H9 (cell line): ENCODE measurements around the gene FGF22. TPM values are rescaled to one million over a fixed set of nuclear protein-coding genes. Genes with fewer than 3 reads are reported as not detected.

ENCODE experiments used
- DNase-seq: peaks from one replicate; pipeline ENCODE4 v3.0.0-alpha.2; 2017
- H2AFZ ChIP-seq: one replicate; pipeline ENCODE4 v1.6.1; 2013; ENCODE audit warnings: mild to moderate bottlenecking, low read length, control low read depth, moderate library complexity
- H2AK5ac ChIP-seq: 2 replicates; pipeline ENCODE4 v1.6.1; 2013; ENCODE audit warnings: low read length, control low read depth, mixed read lengths; ENCODE audit not compliant: insufficient read length
- H2BK120ac ChIP-seq: one replicate; pipeline ENCODE4 v1.6.1; 2013; ENCODE audit warnings: low read depth, mild to moderate bottlenecking, low read length, control low read depth, inconsistent platforms; ENCODE audit not compliant: poor library complexity, severe bottlenecking
- H2BK12ac ChIP-seq: 2 replicates; pipeline ENCODE4 v1.6.1; 2013; ENCODE audit warnings: low read length, control low read depth, mixed read lengths, low read depth; ENCODE audit not compliant: insufficient read length
- H2BK15ac ChIP-seq: 2 replicates; pipeline ENCODE4 v1.6.1; 2013; ENCODE audit warnings: low read depth, low read length, control low read depth
- H2BK20ac ChIP-seq: one replicate; pipeline ENCODE4 v1.6.1; 2013; ENCODE audit warnings: low read depth, mild to moderate bottlenecking, low read length, control low read depth, inconsistent platforms; ENCODE audit not compliant: poor library complexity, severe bottlenecking
- H2BK5ac ChIP-seq: 2 replicates; pipeline ENCODE4 v1.6.1; 2013; ENCODE audit warnings: low read length, control low read depth, mixed read lengths; ENCODE audit not compliant: insufficient read length
- H3K14ac ChIP-seq: 2 replicates; pipeline ENCODE4 v1.6.1; 2013; ENCODE audit warnings: low read length, control low read depth; ENCODE audit not compliant: insufficient read depth
- H3K18ac ChIP-seq: 2 replicates; pipeline ENCODE4 v1.6.1; 2013; ENCODE audit warnings: low read depth, mild to moderate bottlenecking, mixed read lengths, low read length, control low read depth; ENCODE audit not compliant: insufficient read length
- H3K23ac ChIP-seq: 2 replicates; pipeline ENCODE4 v1.6.1; 2013; ENCODE audit warnings: low read length, control low read depth, mixed read lengths, low read depth; ENCODE audit not compliant: insufficient read length
- H3K23me2 ChIP-seq: 2 replicates; pipeline ENCODE4 v1.6.1; 2013; ENCODE audit warnings: low read depth, mild to moderate bottlenecking, mixed read lengths, low read length, control low read depth; ENCODE audit not compliant: insufficient read length, poor library complexity, severe bottlenecking
- H3K27ac ChIP-seq: 2 replicates; pipeline ENCODE4 v1.5.1; 2013; ENCODE audit warnings: low read length, control low read depth, mixed read lengths, low read depth; ENCODE audit not compliant: insufficient read length
- H3K27me3 ChIP-seq: 2 replicates; pipeline ENCODE4 v1.6.1; 2013; ENCODE audit warnings: low read length, control low read depth, inconsistent platforms; ENCODE audit not compliant: insufficient read depth
- H3K4ac ChIP-seq: 2 replicates; pipeline ENCODE4 v1.6.1; 2013; ENCODE audit warnings: low read depth, mild to moderate bottlenecking, control low read depth, inconsistent platforms, low read length, moderate library complexity
- H3K4me1 ChIP-seq: 2 replicates; pipeline ENCODE4 v1.6.1; 2013; ENCODE audit warnings: low read length, control low read depth, inconsistent platforms; ENCODE audit not compliant: insufficient read depth
- H3K4me2 ChIP-seq: 2 replicates; pipeline ENCODE4 v1.6.1; 2013; ENCODE audit warnings: low read length, control low read depth, mixed read lengths; ENCODE audit not compliant: insufficient read length, insufficient read depth
- H3K56ac ChIP-seq: 2 replicates; pipeline ENCODE4 v1.6.1; 2013; ENCODE audit warnings: low read depth, mild to moderate bottlenecking, mixed read lengths, low read length, control low read depth; ENCODE audit not compliant: insufficient read length
- H3K79me1 ChIP-seq: 2 replicates; pipeline ENCODE4 v1.6.1; 2013; ENCODE audit warnings: low read depth, mild to moderate bottlenecking, moderate library complexity, low read length, control low read depth, inconsistent platforms; ENCODE audit not compliant: insufficient read depth, poor library complexity, severe bottlenecking
- H3K79me2 ChIP-seq: 2 replicates; pipeline ENCODE4 v1.6.1; 2013; ENCODE audit warnings: low read length, control low read depth, inconsistent platforms; ENCODE audit not compliant: insufficient read depth
- H3K9ac ChIP-seq: 2 replicates; pipeline ENCODE4 v1.6.1; 2013; ENCODE audit warnings: low read length, control low read depth, mixed read lengths; ENCODE audit not compliant: insufficient read length; ENCODE audit errors: extremely low read depth
- H3K9me3 ChIP-seq: one replicate; pipeline ENCODE4 v1.6.1; 2013; ENCODE audit warnings: low read depth, low read length, inconsistent platforms; ENCODE audit not compliant: control insufficient read depth
- H3T11ph ChIP-seq: one replicate; pipeline ENCODE4 v1.6.1; 2013; ENCODE audit warnings: mild to moderate bottlenecking, low read length, control low read depth, inconsistent platforms
- H4K20me1 ChIP-seq: one replicate; pipeline ENCODE4 v1.6.1; 2013; ENCODE audit not compliant: control insufficient read depth, insufficient read length, insufficient read depth
- H4K5ac ChIP-seq: 2 replicates; pipeline ENCODE4 v1.6.1; 2013; ENCODE audit warnings: low read depth, mild to moderate bottlenecking, mixed read lengths, low read length, control low read depth; ENCODE audit not compliant: insufficient read length
- H4K8ac ChIP-seq: replicated peaks from 2 replicates; pipeline ENCODE4 v1.6.1; 2013; ENCODE audit warnings: low read length, control low read depth, mixed read lengths, low read depth; ENCODE audit not compliant: insufficient read length
- H4K91ac ChIP-seq: 2 replicates; pipeline ENCODE4 v1.6.1; 2013; ENCODE audit warnings: low read depth, mild to moderate bottlenecking, moderate library complexity, mixed read lengths, low read length, control low read depth; ENCODE audit not compliant: insufficient read length
- H3K27ac Mint-ChIP-seq, 3 experiments: 2 replicates in 2 of 3; 3 replicates in 1 of 3; pipeline ENCODE4 v1.8.0; 2020 to 2021; ENCODE audit warnings: mixed read lengths in 3 of 3, mild to moderate bottlenecking in 1 of 3, moderate library complexity in 1 of 3
- H3K27me3 Mint-ChIP-seq: 2 replicates; pipeline ENCODE4 v1.8.0; 2021; ENCODE audit warnings: low read depth, mild to moderate bottlenecking, moderate library complexity, mixed read lengths
- H3K36me3 Mint-ChIP-seq, 3 experiments: 2 replicates in 2 of 3; 3 replicates in 1 of 3; pipeline ENCODE4 v1.8.0; 2020 to 2021; ENCODE audit warnings: low read depth in 3 of 3, mixed read lengths in 3 of 3; ENCODE audit not compliant: insufficient read depth in 1 of 3
- H3K4me1 Mint-ChIP-seq, 2 experiments: 2 replicates each; pipeline ENCODE4 v1.8.0; 2020; ENCODE audit warnings: mixed read lengths in 2 of 2
- H3K4me3 Mint-ChIP-seq, 2 experiments: 2 replicates in 1 of 2; 3 replicates in 1 of 2; pipeline ENCODE4 v1.8.0; 2020 to 2021; ENCODE audit warnings: mild to moderate bottlenecking in 2 of 2, mixed read lengths in 2 of 2, moderate library complexity in 1 of 2
- H3K9me3 Mint-ChIP-seq, 2 experiments: 2 replicates in 1 of 2; 3 replicates in 1 of 2; pipeline ENCODE4 v1.8.0; 2020; ENCODE audit warnings: mild to moderate bottlenecking in 2 of 2, mixed read lengths in 2 of 2, moderate library complexity in 1 of 2
- CTCF ChIP-seq: fragments of 200-600 bp; sonication (generic); conservative IDR thresholded peaks from 3 replicates; pipeline ENCODE4 v1.8.0; 2021; ENCODE audit warnings: antibody characterized with exemption, mild to moderate bottlenecking
- WGBS: extraction: QIAGEN DNeasy Blood & Tissue Kit; methylation state at CpG from one replicate; pipeline ENCODE4 v1.1.7; 2013; ENCODE audit warnings: missing lambda C conversion rate, low lambda C conversion rate, mixed read lengths; ENCODE audit not compliant: insufficient read length; ENCODE audit errors: extremely low coverage; 5-methylcytosine and 5-hydroxymethylcytosine counted together
- total RNA-seq: library from RNA; stranded (reverse); gene quantifications from 2 replicates; pipeline ENCODE4 v1.2.1, GENCODE V29; 2021

Gene FGF22
- total RNA-seq, 1 experiment from 2014 or later, result 0.72 TPM

GRCh38 chr19:640161-640558, 481 bp downstream of the FGF22 start:
- H3K79me2 ChIP-seq, result no peaks in the 10 kb centered on the region

More at GRCh38 chr19:640161-640558, 481 bp downstream of the FGF22 start:
- peaks cover 4 to 5% of the 10 kb centered on the region in 2 experiments; a peak in 3 of 4 replicates for H3K4me1 Mint-ChIP-seq
- Histone ChIP-seq H3T11ph (no peak overlapping the region), H3K56ac (no peak overlapping the region), H4K91ac (no peak overlapping the region), H4K20me1 (no peaks in the 10 kb centered on the region), H3K27me3 (no peaks in the 10 kb centered on the region; the same call in 1 of the 2 replicates), H3K9ac (no peak overlapping the region), H3K4ac (no peak overlapping the region), H3K4me2 (peak overlapping the region; percentile 23), H3K23me2 (no peaks in the 10 kb centered on the region), H4K8ac (no peak overlapping the region), H2BK15ac (no peak overlapping the region), H2AFZ (no peak overlapping the region), H3K4me1 (no peaks in the 10 kb centered on the region), H2BK120ac (no peak overlapping the region), H2AK5ac (no peak overlapping the region), H3K27ac (no peak overlapping the region), H3K14ac (no peak overlapping the region), H3K18ac (no peak overlapping the region), H2BK5ac (no peak overlapping the region), H4K5ac (no peak overlapping the region), H3K9me3 (no peaks in the 10 kb centered on the region), H3K79me1 (no peaks in the 10 kb centered on the region), H2BK20ac (no peak overlapping the region), H2BK12ac (no peak overlapping the region), H3K23ac (no peak overlapping the region)
- peaks cover 3 to 4% (median 4%) of the 10 kb centered on the region in 3 experiments; a peak in 6 of 7 replicates for H3K36me3 Mint-ChIP-seq
- no peak overlapping the region for H3K27ac Mint-ChIP-seq
- peak overlapping the region; percentile 30 to 55; a peak in 4 of 5 replicates for H3K4me3 Mint-ChIP-seq
- 0 out of 5 replicates have a peak, but pooled peaks cover 0 to 3% of the 10 kb centered on the region in 2 experiments for H3K9me3 Mint-ChIP-seq
- TF ChIP-seq CTCF, result no peak
- peaks cover 29% of the 10 kb centered on the region for H3K27me3 Mint-ChIP-seq
- WGBS, result no CpG with 5 or more reads among the region's 25 CpGs
- DNase-seq, result no peak
